Activated CD8-positive, alpha-beta memory T cell treated with anti-CD3 and anti-CD28 coated beads for 1 hour (primary cell): Measurements from ENCODE around the gene FAM53B.

ENCODE experiments used
- DNase-seq, 2 donors: peaks; one replicate each; pipeline ENCODE4 v3.0.0-alpha.2; 2020; ENCODE audit warnings: low read depth in 1 of 2; ENCODE audit errors: extremely low read depth in 1 of 2

Gene FAM53B

DNA sequence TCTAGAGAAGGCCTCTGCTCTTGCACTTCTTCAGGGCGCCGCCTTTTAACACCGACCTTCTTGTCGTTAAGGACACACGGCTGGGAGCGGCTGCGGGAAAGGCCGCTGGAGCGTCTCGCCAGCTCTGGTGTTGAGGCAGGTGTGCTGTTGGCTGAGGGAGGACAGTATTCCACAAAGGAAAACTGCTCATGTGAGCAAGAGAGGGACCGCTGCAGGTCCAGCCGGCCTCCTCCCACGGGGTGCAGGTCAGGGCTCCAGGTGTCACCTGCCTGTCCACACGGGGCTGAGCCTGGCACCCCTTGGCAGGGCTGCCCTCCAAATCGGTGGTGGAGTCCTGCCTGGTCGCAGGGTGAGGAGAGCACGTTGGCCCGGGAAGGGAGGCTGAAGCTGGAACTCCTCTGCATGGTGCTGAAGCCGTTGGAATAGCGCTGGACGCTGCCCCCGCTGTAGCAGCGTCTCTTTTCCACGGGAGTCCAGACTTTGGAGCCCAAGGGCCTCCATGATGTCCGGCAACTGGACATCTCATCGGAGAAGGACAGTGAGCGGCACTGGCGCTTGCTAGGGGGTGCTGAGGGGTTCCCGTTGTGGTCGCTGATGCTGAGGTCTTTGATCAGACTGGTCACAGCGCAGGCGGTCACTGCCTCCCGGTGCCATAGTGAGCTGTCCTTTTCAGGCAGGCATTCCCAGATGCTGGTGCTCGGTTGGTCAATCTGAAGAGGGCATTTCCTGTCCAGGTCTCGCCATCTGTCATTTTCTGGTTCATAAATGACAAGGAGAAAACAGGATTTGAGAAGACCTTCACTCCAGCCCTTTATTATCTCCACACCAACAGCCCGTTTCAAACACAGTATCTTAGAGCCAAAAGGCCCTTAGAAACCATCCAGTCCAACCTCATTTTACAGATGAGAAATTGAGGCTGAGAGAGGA is 62.3 kb downstream of the FAM53B start:
- no peak for DNase-seq

DNA sequence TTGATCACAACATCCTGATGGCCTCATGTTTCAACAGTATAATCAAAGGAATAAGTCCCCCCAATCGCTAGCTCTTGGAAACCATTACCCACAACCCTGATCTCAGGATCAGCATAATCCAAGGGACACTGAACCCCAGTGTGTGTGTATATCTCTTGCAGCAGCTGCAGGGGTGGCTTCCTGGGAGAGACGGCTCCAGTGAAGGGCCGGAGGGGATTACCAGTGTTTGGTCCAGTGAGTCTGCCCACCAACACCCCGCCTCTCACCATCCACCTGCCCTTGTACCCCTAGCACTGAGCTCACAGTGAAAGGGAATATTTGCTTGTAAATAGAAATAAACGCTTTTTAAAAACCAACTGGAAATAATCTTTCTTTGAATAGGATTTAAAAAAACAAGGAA is 63.1 kb downstream of the FAM53B start:
- DNase-seq: no peak

DNA sequence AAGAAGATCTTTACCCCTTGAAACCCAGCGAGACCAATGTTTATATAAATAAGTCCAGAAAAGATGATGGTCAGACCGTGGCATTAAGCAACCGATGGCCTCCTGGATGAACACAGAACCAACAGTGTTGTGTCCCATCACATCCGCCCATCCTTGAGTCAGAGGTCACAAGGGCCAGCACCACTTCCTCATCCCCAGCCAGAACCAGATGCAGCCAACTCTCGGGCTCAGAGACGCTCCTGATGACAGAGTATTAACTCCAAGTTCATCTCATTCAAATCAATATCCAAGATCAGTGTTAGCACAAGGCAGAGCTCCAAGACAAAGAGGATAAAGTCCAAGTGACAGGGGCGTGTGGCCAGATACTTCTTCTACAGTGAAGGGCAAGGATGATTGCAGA is 63.5 kb downstream of the FAM53B start:
- DNase-seq: no peak

DNA sequence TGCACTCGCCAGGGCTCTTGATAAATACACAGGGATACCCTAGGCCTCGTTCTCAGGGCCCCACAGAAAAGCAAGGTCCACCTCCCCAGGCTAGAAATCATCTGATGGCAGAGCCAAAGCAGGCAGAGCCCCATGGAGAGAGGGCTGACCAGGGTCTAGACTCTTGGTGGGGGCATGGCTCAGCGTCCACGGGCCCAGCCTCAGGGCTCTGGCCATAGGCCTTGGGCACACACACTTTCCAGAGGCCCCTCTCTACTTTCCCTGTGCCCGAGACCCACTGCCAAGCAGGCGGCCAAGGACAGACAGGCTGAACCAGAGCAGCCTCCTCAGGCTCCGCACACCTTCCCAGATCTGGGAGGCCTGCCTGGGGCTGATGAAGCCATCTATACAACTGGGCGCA is 64.8 kb downstream of the FAM53B start:
- DNase-seq: no peak

DNA sequence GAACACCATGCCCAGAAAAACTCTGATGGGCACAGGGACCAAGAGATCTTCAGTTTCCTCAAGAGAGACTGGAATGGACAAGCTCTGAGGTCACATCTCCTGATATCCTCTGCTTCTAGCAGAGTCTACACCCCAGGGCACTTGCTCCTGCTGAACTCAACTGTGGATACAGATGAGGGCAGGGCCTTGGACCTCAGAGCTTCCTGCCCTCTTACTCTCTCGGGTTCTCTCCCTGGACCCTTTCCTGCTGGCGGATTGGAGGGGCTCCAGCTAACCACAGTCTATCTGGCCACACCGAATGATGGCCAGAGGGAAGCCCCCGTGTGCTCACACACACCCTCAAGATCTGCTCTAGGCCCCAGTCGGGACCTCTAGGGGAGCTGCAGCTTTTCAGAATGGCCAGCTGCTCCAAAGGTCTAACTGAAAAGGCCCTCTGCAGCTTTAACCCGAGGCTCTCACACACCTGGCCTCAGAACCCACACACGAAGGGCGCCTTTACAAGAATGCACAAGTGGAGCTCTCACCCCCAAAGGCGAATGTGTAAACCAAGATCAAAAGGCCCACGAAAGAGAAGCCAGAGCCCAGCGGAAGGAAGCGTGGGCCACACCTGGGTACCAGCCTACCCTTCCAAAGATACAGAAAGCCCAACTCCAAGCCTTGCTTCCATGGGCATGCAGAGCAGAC is 65.5 kb downstream of the FAM53B start:
- DNase-seq: no peak

DNA sequence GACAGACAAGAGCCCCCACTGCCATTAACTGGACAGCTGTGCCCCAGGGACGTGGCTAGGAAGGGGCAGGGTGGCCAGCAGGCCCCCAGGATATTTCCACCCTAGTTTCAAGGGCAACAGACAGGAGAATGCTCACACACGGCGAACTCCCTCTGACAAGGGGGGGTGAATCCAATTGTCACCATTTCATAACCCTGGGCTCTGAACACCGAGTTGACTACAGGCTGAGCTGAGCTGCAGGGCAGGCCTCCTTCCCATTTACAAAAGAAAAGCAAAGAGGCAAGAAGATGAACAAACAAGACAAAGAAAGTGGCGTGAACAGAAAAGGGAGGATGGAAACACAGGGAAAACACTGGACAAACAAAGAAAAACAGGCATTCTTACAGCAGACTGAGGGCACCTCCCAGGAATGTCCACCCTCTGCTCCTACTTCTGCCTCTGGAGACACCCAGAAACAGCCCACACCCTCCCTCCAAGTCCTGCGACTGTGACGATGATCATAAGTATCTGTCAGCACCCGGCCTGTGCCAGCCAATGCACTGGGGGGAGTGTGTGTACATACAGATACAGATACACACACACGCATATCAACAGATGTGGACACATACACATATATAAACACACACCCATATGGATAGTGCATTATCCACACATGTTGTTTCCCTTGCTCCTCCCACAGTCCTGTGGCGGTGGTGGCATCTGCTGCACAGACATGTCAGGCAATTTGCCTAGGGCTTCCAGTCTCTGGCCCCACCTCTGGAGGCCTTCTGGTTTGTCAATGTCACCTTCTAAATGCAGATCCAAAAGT is 66.2 kb downstream of the FAM53B start:
- no peak for DNase-seq

DNA sequence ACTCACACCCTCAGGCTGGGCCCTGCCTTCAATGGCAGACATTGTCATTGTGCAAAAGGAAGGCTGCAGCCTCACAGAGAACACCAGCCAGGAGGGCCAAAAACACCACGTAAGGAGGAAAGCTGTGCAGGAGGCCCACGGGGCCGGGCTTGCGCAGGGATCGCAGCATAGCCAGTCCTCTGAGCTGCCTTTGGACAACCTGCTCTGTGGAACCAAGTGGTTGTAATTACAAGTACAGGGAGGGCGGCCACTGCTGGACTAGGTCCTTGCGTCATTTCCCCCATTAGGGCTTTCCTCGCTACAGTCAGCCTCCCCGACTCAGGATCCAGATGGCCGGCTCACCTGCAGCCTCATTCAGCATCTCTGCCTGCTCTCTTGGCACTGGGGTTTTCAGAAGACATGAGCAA is 66.9 kb downstream of the FAM53B start:
- DNase-seq: no peak

DNA sequence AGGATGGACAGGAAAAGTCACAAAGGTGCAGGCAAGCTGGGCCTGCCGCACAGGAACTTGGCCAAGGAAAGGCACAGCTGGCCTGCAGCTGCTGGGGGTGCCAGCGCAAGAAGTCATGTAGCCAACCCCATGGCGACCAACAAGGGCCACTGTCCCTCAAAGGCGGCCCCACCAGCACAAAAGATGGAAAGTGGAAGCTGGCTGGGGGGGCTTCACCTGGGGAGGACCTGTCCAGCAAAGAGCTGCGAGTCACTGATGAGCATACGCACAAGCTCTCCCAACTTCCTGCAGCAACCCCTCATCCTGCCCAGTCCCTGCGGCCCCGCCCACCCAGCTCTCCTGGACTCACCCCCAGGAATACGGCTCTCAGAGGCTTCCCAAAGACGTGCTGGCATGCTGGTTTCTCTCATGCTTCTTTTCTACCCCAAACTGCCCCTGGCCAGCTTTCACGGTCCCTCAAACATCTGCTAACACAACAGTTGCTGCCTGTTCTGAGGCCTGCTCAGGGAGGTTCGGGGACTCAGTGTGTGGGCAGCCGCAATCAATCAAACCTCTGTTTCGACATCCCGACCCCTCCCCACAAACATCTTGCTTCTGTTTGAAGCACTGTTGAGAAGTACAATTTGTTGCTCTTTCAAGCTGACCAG is 67.6 kb downstream of the FAM53B start:
- no peak for DNase-seq

DNA sequence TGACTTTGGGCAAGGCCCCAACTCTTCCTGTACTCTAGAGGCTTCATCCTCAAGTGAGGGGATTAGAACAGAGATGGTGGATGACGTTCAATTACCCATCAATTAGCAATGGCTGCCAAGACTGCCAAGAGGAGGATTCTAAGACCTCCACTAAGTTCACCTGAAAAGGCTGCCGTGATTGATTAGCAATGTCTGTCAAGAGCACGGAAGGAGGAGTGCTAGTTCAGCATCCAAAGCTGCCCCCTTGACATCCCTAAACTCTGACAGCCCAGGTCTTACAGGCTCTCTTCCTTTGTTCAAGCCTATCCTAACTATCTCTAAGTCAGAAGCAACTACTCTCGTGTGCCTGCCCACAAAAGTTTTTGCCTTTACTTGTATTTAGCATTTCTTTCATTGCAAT is 68.4 kb downstream of the FAM53B start:
- no peak for DNase-seq

DNA sequence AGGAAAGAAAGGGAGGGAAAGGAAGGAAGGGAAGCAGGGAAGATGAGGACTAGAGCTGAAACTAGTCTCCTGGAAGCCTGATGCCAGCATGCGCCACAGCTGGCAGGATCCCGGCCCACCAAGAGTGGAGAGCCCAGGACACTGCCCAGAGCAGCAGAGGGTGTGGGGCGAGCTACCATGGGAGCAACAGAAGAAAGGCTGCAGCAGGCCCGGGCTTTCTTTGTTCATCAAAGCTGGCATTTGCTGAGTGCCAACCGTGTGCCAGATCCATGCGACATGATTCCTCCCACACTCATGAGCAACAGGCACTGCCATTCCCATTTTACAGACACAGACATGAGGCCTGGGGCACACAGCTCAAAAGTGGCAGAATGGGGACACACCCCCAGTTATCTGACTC is 68.9 kb downstream of the FAM53B start:
- no peak for DNase-seq

DNA sequence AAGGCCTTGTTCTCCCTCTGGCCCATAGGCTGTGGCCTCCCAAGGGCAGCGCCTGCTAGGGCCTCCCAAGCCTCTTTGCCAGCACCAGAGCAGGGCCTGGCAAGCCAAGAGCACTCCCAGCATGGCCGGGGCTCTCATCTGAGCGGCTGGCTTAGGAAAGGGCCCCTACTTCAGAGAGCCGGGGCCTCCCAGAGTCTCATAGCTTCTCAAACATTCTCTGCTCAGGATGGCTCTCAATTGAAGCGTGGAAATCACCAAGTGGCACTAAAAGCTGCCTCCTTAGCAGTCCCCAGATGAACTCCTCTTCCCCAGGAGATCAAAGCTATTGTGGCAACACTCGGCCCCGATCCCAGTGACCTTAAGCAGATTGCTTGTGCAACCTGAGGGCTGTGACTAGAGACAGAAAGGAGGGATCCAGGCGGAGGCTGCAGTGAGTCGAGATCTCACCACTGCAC is 69.4 kb downstream of the FAM53B start:
- DNase-seq: no peak

DNA sequence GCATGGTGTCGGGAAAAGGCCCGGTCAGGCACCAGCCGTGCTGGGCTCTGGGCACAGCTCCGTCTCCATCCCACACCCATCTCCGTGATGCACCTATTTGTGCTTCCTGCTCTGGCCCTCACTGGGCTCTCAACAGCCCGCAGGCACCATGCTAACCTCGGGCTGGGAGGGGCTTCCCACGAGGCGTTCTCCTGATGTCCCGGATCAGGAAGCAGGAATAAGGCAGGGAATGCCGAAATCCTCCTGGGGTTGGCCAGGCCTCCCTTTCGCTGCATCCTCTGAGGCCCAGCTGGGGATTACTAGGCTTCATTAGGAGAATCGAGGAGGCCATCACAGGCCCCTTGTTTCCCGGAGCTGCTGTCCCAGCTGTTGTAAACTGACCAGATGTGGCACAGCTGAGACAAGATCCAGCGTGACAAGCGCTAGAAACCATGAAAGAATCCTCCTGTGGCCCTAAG is 72.0 kb downstream of the FAM53B start:
- DNase-seq: no peak

DNA sequence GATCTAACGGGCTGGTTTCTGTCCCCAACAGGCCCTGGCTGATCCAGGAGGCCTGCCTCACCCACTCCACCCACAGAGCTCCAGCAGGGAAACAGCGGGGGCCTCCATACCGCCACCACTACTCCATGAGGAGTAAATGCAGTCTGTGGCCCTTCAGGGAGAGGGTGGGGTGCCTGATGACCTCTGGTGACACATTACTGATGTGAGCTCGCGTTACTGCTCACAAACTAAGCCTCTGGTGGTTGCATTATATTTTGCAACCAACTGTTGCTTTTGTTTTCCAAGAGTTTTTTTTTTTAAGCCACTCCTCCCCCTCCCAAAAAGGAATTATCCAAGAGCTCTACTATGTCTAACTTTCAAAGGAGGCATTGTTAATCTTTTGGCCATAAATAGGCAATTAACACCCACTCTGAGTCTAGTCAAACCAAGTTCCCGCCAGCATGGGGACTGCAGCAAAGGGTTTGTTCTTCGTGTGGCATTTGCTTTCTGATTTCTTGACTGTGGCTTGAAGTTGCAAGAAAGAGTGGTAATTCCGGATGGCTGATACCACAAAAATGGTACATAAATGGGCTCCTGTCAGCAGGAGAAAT is 72.6 kb downstream of the FAM53B start:
- no peak for DNase-seq

DNA sequence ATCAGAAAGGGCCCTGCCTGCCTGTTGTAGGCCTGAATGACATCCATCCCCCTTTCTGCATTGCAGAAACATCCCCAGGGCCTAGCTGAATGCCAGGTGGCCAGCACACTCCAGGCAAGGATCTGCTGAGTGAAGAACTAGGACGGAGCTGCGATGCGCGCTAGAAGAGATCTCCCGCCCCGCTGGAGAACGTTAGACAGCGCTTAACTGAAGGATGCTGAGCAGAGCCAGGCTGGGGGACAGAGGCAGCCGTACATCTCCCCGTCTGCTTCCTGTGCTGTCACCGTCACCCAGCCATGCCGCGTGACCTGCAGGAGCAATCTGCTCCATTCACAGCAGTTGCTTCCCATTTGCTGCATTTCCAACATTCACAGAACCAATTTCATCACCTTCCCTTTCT is 73.3 kb downstream of the FAM53B start:
- DNase-seq: no peak

DNA sequence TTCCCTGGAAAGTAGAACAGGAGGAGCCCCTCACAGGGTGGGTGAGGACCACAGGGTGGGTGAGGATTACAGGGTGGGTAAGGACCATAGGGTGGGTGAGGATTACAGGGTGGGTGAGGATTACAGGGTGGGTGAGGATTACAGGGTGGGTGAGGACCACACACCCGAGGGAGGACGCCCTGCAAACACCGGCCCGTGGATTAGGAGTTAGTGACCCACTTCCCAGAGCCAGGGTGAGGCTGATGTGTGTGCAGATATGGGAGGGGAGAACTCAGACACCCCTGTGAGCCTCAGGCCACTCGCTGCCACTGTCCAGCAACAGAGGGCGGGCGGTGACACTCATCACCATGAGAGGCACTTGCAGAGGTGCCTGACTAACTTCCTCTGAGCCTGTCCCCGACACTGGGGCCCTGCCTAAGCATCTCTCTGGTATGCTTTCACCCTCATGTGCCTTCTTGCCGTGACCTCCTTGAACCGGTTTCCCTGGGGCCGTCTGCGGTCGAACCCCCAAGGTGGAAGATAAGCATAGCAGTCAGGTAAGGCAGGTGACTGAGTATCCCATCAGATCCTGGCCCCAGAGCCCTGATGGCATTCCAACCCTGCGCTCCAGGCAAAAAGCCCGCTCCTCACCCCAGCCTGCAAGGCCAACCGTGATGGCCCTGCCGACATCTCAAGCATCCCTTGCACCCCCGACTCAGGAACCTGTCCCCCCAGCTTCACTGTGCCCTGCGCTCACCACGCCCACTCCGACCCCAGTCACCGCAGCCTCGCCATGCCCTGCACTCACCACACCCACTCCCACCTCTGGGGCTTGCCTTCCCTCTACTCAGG is 74.1 kb downstream of the FAM53B start:
- DNase-seq: no peak

DNA sequence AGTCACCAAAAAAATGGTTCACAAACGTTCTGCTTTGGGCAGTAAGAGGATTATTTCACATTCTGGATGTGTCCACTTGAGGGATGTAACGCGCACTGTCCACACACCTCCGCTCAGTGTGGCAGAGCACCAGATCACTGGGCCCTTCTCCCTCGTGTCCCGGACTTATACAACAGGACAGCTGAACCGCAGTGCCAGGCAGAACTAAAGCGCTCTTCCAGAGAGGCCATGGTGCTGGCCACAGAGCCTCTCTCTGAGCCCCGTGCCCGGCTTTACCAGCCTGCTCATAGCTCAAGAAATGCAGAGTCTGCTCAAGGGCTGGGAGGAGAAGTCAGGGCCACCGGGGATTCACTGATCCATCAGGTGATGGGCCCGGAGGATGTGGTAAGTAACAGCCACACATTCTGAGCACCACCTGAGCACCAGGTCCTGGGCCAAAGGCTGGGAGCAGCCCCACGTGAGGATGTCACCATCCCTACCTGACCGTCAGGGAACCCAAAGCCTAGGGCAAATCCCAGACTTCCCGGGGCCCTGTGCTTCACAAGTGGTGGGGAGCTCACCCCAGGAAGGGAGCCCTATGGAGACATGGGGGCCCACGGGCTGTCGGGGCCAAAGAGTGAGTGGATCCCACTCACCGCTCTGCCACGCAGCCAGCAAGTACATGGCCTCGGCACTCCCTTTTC is 74.9 kb downstream of the FAM53B start:
- no peak for DNase-seq

DNA sequence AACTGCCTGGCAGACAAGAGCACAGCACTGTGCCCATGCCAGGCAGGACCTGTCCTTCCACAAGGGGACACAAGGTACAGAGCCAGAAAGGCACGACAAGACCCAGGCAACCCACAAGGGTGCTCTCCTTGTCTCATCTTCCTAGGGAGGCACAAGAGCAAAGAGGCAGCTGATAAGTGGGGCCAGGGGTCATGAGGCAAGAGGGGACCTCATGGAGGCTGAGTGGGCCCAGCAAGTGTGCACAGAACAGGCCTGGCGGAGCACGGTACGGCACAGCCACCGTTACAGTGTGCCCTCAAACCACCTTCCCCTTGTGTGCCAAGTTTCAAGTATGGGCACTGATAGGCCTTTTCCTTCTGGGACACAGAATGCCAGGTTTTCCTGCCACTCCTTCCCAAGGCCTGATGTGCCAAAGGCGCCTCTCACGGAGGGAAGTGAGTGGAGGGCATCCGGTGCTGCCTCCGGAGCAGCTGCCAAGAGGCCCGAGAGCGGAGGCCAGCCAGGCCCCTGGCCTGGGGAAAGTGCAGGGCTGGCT is 75.6 kb downstream of the FAM53B start:
- no peak for DNase-seq

DNA sequence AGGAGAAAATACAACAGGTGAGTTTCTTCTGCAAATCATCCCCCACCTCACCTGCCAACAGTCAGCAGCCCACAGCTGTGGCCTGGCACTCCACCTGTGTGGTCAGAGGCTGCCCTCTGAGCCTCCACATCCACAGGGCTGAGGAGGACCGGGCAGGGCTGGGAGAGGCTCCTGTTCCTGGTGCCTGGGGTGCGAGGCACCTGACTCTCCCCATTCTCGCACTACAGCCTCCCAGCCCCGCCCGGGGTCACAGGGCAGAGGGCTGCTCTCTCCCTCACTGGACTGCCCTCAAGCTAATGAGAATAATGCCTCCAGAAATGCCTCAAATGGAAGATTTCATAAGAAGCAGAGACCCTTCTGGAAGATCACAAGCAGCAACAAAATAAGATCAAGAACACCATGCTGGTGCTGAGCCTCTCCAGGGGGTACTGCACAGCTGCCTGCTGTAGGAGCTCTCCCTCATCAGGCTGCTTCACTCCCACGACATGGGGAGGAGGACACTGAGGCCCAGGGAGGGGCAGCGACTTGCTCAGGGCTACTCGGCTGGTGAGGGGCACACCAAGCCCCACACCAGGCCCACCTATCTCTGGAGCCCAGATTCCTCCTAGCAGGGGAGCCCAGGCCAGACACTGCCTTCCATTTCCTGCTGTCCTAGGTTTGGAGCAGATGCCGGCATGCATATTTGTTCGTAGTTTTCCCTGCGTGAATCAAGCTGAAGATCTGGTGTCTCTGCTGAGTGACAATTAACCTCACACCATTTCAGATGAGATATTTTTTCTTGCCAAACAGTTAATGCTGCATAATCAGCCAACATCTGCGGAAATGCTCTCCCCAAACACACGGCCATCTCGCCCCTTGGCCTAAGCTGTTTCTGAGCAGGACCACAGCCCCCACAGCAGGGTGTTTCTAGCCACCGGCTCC is 76.5 kb downstream of the FAM53B start:
- no peak for DNase-seq
